ENCODE measurements around the gene ARHGAP45. TPM values are rescaled to one million over a fixed set of nuclear protein-coding genes. Genes with fewer than 3 reads are reported as not detected.

Gene ARHGAP45
- total RNA-seq, 1 donor from 2014 or later, result 3.0 TPM

GRCh38 chr19:1105008-1105872, 38.3 kb downstream of the ARHGAP45 start:
- Histone ChIP-seq H3K36me3 (ENCODE audit: insufficient read depth, low read length) (no peaks in the 10 kb centered on the region), H3K4me3 (ENCODE audit: insufficient read depth, low read depth, low read length) (peak overlapping the region; percentile 69), H3K4me1 (ENCODE audit: insufficient read depth, low read length) (peaks cover 34% of the 10 kb centered on the region), H3K27me3 (ENCODE audit: insufficient read depth, low read length) (no peaks in the 10 kb centered on the region), H3K9ac (ENCODE audit: low read length) (peak overlapping the region; percentile 88), H3K9me3 (ENCODE audit: insufficient read depth, low read depth, low read length) (no peaks in the 10 kb centered on the region), H3K79me2 (ENCODE audit: insufficient read depth, low read length) (peaks cover 23% of the 10 kb centered on the region), H3K4me2 (ENCODE audit: low read length) (peak overlapping the region; percentile 96), H2AFZ (ENCODE audit: low read depth, low read length) (no peak overlapping the region), H4K20me1 (ENCODE audit: insufficient read depth, low read length) (peaks cover 30% of the 10 kb centered on the region), H3K27ac (ENCODE audit: low read depth, low read length) (peak overlapping the region; percentile 78)
- FAIRE-seq (no peak), DNase-seq (ENCODE audit: low read depth) (peak; percentile 39)
- TF ChIP-seq EZH2 (IDR thresholded peaks at IDR 0.05; ENCODE audit: insufficient read depth, low read length) (no peak), CTCF (IDR thresholded peaks at IDR 0.05; ENCODE audit: insufficient read depth, low read depth, low read length) (no peak)
- no peaks in the 10 kb centered on the region for H3K9me3 Mint-ChIP-seq (ENCODE audit: unreplicated experiment)
- H3K27me3 Mint-ChIP-seq (ENCODE audit: low read depth, unreplicated experiment), result no peaks in the 10 kb centered on the region
- H3K4me3 Mint-ChIP-seq (ENCODE audit: unreplicated experiment), result peak overlapping the region; percentile 82
- no peak overlapping the region for H3K27ac Mint-ChIP-seq (ENCODE audit: unreplicated experiment)
- H3K4me1 Mint-ChIP-seq (ENCODE audit: low read depth, unreplicated experiment), result peaks cover 11% of the 10 kb centered on the region
- no peaks in the 10 kb centered on the region for H3K36me3 Mint-ChIP-seq (ENCODE audit: low read depth, unreplicated experiment)

GRCh38 chr19:1105873-1106840, 39.2 kb downstream of the ARHGAP45 start:
- Histone ChIP-seq H3K4me2 (ENCODE audit: low read length) (peak overlapping the region; percentile 96), H3K79me2 (ENCODE audit: insufficient read depth, low read length) (peaks cover 23% of the 10 kb centered on the region), H3K4me3 (ENCODE audit: insufficient read depth, low read depth, low read length) (no peak overlapping the region), H3K36me3 (ENCODE audit: insufficient read depth, low read length) (no peaks in the 10 kb centered on the region), H3K9ac (ENCODE audit: low read length) (no peak overlapping the region), H3K9me3 (ENCODE audit: insufficient read depth, low read depth, low read length) (no peaks in the 10 kb centered on the region), H3K4me1 (ENCODE audit: insufficient read depth, low read length) (peaks cover 34% of the 10 kb centered on the region), H4K20me1 (ENCODE audit: insufficient read depth, low read length) (peaks cover 34% of the 10 kb centered on the region), H2AFZ (ENCODE audit: low read depth, low read length) (no peak overlapping the region), H3K27ac (ENCODE audit: low read depth, low read length) (no peak overlapping the region), H3K27me3 (ENCODE audit: insufficient read depth, low read length) (no peaks in the 10 kb centered on the region)
- TF ChIP-seq EZH2 (IDR thresholded peaks at IDR 0.05; ENCODE audit: insufficient read depth, low read length) (no peak), CTCF (IDR thresholded peaks at IDR 0.05; ENCODE audit: insufficient read depth, low read depth, low read length) (no peak)
- FAIRE-seq (no peak), DNase-seq (ENCODE audit: low read depth) (no peak)
- H3K4me3 Mint-ChIP-seq (ENCODE audit: unreplicated experiment), result peak overlapping the region; percentile 76
- H3K27me3 Mint-ChIP-seq (ENCODE audit: low read depth, unreplicated experiment), result no peaks in the 10 kb centered on the region
- H3K4me1 Mint-ChIP-seq (ENCODE audit: low read depth, unreplicated experiment), result peaks cover 11% of the 10 kb centered on the region
- no peaks in the 10 kb centered on the region for H3K36me3 Mint-ChIP-seq (ENCODE audit: low read depth, unreplicated experiment)
- no peaks in the 10 kb centered on the region for H3K9me3 Mint-ChIP-seq (ENCODE audit: unreplicated experiment)
- H3K27ac Mint-ChIP-seq (ENCODE audit: unreplicated experiment), result no peak overlapping the region

All from astrocyte (in vitro differentiated cells and primary cell).